Right renal cortex interstitium (tissue), 3 donors: ENCODE data around the gene WDR5B. TPM values are rescaled to one million over a fixed set of nuclear protein-coding genes. Genes with fewer than 3 reads are reported as not detected.
"Not testable (repeated sequence)": the region's sequence is repeated elsewhere in the genome, so short reads cannot be mapped to it uniquely, and the experiment has no call there.

Source experiments
- DNase-seq, 3 donors: peaks; one replicate each; pipeline ENCODE4 v3.0.0-alpha.2; 2013; ENCODE audit warnings: low read depth in 3 of 3, low spot score in 2 of 3
- polyA plus RNA-seq, 3 donors: library from polyadenylated mRNA; unstranded; fragments of 120-200 nt; gene quantifications; one replicate each; pipeline ENCODE4 v1.2.1, GENCODE V29; 2013; ENCODE audit not compliant: insufficient read length in 3 of 3

Gene WDR5B
- polyA plus RNA-seq = 10 to 100 TPM; 10.8 to 12.2 (median 10.8) TPM

DNA sequence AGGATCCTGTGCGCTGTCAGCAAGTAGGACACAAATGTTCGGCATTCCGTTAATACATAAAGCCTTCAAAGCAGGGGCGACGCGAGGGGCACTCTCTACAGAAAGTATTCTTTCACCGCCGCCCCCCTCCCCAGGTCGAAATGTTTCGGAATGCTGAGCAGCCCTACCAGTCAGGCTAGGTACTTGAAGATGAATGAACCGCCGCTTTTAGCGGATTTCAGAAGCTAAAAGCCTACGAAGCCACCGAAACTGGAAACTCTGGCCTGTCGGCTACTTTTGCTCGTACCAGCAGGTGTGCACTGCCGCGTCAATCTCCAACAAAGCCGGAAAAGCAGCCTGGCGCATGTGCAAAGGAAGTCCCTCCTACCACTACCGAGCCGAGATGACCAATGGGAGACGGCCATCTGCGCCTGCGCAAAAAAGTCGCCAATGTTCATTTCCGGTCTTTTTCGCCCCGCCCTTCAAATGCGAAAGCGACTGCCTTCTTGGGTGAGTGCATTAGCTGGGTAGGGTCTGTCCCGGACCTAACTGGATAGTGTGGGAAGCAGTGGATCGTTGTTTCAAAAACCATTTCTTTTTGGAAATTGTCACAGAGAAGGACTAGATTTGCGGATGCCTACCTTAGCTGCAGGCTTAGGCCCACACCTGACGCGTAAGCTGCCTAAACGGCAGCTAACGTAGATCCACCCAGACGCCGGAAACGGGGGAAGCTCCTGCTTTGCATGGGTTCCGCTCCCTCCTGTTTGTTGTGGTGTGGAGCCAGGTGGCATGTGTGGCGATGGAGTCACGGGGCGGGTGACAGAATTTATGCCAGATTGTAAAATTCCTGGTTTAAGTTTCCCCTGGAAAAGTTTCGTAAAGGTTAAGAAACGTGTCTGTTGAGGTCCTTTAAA is at the start of gene WDR5B:
Gene WDR5B, minus strand, starts transcription at position 301 of the 893 bp plus-strand sequence. CDS start 534 bp downstream, outside the sequence.
- DNase-seq = peak; percentile 98 to 99 (median 99)

DNA sequence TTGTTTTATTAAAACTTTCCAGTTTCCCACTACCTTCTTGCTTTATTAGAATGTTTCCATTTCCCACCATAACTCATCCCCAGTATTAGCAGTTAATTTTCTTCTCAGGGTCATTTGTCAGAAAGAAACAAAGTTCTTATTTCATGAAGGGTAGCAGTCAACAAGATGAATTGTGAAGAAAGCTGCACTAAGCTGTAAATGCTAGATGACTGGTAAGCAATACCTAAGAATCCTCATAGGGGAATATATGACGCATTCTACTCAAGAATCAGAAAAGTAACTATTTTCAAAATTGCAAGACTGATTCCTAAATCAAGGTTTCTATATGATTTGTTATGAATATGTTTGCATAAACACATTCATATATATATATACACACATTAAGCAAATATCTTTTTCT is 48.8 kb upstream of the WDR5B start:
- DNase-seq = no peak

DNA sequence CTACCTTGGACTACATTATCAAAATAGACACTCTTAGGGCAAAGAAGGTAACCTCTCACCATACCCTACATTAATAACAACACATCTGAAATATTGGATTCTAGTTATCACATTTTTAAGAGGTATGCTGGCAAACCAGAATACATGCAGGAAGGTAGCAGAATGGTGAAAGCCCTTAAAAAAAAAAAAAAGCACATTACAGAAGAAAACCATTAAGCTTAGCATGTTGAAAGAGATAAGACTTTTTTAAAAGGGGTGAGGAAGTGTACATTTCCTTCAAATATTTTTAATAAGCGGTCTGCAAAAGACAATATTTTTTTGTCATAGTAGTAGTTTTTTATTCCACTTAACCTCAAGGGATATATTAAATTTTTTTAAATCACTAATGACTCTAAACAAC is 46.5 kb upstream of the WDR5B start:
- no peak for DNase-seq

DNA sequence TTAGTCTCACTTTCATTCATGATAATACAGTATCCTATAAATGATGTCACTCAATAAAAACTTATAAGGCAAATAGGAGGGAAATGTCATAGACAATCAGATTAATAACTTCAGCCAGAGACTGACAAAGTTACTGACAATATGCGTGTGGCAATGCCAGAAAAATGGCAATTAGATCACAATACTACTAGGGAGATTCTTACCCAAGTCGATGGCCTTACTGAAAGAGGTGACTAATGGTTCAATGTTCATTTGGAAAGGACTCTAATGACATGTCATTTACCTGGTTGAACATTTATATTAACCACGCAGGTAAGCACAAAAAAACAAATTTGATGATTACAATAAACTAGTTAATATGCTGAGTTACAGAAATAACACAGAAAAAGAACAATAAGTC is 45.9 kb upstream of the WDR5B start:
- no peak for DNase-seq

DNA sequence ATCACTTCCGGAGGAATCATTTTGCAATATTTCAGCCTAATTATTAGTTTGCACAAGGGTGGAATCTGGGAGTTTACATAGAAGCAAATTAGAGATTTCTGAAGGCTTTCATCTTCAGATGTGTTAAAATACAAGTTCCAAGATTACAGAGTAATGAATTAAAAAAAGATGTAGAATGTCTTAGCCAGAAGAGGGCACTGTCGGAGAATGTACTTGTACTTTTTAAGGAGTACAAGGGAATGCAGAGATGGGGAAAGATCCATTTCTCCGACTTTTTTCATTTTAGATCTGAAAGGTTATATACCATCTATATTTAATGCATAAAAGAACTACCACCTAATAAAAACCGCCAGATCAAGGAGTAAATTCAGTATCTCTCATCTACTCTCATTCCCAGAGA is 43.1 kb upstream of the WDR5B start:
- DNase-seq = peak in 1 of 3 donors; percentile 9

DNA sequence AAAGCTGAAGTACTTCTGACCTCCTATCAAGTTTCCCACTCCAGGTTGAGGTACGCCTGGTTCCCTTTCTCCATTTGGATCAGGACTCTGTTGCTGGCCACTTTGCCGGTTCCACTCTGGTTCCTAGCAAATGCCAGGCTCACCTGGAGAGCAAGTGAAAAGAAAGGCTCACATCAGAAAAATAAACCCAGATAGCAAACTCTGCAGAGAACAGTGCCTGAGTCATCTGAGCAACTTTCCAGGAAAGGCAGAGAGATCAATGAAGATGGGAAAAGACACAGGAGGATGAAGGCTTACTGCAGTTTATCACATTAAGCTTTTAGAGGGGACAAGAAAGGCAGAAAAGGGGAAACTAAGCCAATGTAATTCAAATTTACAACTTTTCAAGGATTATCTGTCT is 41.8 kb upstream of the WDR5B start:
- no peak for DNase-seq

DNA sequence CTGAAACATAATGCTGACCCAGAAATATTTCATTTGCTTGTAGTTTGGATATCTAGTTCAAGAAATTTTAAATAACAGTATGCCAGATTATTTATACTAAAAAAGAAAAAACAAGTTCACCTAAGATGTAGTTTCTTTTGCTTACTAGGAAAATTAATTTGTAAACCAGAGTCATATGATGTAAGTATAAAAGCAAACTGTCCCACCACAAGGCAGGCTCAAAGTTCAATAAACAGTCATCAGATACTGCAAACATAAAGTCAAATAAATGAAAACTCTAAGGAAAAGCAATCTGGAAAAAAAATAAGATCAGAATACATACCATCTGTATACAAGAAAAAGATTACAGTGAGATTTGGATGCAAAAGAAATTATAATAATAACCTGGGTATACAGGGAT is 40.2 kb upstream of the WDR5B start:
- no peak for DNase-seq

DNA sequence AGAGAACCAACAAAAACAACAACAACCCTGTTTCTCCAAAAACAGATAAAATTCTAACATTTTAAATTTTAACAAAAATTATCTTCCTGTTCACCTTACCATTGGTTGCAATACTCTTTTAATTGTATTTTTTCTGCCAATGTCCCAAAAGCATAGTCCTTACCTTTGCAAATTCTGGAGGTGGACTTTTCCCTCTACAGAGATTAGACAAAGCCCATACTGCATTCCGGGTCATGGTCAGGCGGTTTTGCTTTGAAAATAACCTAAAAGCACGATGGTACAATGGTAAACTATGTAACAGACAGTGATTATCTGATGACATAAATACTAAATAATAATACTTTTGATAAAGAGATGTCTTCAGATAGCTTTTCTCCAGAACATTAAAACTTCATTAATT is 35.5 kb upstream of the WDR5B start:
- no peak for DNase-seq

DNA sequence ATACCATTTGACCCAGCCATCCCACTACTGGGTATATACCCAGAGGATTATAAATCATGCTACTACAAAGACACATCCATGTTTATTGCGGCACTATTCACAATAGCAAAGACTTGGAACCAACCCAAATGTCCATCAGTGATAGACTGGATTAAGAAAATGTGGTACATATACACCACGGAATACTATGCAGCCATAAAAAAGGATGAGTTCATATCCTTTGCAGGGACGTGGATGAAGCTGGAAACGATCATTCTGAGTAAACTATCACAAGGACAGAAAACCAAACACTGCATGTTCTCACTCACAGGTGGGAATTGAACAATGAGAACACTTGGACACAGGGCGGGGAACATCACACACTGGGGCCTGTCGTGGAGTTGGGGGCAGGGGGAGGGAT is 32.4 kb upstream of the WDR5B start:
- not testable (repeated sequence) for DNase-seq

DNA sequence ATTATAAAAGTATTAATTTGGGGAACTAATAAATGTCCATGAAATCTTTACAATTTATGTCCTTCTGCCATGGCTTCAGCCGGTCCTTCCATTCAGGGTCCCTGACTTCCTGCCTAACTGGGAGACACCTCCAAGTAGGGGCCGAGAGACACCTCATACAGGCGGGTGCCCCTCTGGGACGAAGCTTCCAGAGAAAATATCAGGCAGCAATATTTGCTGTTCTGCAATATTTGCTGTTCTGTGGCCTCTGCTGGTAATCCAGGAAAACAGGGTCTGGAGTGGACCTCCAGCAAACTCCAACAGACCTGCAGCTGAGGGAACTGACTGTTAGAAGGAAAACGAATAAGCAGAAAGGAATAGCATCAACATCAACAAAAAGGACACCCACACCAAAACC is 28.6 kb upstream of the WDR5B start:
- not testable (repeated sequence) for DNase-seq

DNA sequence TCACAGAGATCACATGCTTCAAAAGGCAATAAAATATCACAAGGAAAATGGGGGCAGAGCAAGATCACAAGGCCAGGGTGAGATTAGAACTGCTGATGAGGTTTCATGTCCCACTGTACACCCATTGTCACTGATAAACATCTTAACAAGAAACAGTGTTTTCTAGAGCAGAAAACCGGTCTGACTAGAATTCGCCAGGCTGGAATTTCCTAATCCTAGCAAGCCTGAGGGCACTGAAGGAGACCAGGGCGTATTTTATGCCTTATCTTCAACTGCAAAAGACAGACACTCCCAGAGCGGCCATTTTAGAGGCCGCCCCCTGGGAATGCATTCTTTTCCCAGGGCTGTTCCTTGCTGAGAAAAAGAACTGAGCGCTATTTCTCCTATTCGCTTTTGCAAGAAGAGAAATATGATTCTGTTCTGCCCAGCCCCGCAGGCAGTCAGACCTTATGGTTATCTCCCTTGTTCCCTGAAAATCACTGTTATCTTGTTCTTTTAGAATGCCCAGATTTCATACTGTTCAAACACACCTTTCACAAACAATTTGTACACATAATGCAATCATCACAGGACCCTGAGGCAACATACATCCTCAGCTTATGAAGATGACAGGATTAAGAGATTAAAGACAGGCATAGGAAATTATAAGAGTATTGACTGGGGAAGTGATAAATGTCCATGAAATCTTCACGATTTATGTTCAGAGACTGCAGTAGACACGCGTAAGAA is 28.1 kb upstream of the WDR5B start:
- not testable (repeated sequence) for DNase-seq

DNA sequence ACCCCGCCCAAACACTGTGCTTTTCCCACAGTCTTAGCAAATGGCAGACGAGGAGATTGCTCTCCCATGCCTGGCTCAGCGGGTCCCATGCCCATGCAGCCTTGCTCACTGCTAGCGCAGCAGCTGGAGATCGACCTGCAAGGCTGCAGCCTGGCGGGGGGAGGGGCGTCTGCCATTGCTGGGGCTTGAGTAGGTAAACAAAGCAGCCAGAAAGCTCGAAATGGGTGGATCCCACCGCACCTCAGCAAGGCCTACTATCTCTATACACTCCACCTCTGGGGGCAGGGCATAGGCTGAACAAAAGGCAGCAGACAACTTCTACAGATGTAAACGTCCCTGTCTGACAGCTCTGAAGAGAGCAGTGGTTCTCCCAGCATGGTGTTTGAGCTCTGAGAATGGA is 27.2 kb upstream of the WDR5B start:
- no peak for DNase-seq

DNA sequence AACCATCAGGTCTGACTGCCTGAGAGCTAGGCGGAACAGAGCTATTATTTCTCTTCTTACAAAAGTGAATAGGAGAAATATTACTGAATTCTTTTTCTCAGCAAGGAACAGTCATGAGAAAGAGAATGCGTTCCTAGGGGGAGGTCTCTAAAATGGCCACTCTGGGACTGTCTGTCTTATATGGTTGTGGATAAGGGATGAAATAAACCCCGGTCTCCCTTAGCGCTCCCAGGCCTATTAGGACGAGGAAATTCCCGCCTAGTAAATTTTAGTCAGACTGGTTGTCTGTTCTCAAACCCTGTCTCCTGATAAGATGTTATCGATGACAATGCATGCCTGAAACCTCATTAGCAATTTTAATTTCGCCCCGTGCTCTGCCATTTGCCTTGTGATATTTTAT is 20.1 kb upstream of the WDR5B start:
- DNase-seq = no peak

DNA sequence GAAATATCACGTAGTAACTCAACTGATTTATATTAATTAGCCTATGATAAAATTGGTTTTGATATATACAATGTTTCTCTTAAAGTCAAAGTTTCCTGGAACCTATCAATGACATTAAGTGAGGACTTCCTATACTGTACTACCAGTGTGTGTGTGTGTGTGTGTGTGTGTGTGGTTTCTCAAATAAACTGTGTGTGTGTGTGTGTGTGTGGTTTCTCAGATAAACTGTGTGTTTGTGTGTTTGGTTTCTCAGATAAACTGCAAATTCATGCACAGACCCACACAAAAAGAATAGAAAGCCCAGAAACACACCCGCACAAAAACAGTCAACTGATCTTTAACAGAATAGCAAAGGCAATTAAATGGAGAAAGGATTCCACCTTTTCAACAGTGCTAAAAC is 14.5 kb upstream of the WDR5B start:
- DNase-seq = no peak

DNA sequence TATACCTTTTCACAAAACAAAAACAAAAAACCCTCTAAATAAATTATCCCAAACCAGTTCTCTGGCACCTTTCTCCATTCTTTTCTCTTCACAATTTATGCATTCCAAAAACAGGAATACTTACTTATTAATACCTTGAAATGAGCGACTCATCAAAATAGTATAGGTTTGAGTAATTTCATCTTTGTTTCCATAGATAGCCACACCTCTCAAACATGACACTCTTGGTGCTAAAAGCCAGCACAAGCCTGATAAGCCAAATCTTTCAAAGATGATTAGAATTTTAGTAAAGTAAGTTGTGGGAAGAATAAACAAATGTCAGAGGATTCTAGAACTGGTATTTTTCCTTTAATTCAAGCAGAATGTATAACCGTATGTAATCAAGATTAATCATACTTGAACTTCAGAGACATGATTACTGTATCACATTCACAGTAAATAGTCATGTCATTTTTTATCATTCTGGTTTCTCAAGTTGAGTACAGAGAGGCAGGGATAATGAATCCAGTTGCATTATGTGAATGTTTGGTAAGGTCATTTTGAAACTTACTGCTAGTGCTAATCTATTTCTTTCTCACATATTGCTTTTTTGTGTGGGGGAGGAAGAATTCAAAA is 12.1 kb upstream of the WDR5B start:
- no peak for DNase-seq

DNA sequence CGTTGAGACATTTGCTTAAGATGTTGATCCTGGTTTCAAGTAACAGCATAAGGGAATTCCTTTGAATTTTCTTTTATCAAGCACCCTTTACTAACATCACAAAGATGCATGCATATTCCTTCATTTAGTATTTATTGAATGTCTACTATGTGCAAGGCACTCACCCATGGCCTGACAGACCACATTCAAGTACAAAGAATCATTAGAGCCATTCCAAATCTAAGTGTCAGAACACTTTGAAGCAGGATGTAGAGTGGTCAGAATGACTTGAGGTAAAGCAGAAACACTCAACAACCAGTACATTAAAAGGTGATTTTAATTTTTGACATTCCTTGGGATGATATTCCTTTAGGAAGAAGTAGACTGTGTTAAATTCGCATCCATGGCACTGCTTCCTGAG is 6.0 kb upstream of the WDR5B start:
- DNase-seq = no peak

DNA sequence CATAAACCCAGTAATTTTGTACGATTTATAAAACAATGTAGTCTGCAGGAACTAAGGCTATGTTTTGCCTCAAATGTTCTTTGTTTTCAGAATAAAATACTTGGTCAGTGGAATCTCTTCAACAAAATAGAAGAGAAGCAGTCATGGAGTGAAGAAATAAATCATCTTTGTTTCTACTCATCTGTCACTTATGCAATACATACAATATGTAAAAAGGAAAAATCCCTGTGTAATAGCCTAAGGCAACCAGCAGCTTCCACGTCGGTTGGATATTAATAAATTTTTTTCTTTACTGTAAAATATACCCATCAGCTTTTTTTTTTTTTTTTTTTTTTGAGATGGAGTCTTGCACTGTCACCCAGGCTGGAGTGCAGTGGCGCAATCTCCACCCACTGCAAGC is 5.2 kb upstream of the WDR5B start:
- no peak for DNase-seq

DNA sequence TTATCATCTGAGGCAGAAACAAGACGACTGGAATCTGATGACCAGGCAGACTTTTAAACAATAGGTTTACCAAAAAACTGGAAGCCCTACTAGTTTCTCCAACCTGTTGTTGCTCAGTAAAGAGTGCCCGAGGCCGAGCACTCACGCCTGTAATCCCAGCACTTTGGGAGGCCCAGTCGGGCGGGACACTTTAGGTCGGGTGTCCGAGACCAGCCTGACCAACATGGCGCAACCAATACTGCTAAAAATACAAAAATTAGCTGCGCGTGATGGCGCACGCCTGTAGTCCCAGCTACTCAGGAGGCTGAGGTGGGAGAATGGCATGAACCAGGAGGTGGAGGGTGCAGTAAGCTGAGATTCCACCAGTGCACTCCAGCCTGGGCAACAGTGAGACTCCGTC is 1.1 kb upstream of the WDR5B start:
- DNase-seq = peak in 2 of 3 donors; percentile 1 to 6

DNA sequence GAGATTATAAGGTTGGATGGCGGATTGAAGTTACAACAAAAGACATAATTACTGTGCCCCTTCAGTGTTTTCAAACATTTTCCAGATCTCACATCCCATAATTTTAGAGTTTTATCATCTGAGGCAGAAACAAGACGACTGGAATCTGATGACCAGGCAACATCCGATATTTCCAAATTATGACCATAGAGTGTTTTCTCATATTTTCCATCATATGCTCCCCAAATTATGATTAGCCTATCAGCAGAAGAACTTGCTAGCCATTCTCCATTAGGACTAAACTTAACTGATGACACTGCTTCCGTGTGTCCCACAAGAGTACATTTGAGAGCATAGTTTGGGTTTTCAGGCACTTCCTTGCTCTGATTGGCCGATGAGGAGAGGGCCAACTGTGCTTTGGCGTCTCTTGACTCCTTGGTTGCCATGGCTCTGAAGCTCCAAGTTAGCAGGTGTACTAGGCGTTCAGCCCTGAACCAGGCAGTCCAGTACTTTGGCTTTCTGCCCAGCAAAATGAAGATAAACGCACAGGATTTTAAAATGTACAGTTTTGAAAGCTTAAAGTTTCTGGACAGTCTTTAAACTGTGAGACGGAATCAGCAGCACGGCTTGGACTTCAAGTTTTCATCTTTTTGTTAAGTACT is 638 bp downstream of the WDR5B start:
- DNase-seq = peak in 1 of 3 donors; percentile 9

DNA sequence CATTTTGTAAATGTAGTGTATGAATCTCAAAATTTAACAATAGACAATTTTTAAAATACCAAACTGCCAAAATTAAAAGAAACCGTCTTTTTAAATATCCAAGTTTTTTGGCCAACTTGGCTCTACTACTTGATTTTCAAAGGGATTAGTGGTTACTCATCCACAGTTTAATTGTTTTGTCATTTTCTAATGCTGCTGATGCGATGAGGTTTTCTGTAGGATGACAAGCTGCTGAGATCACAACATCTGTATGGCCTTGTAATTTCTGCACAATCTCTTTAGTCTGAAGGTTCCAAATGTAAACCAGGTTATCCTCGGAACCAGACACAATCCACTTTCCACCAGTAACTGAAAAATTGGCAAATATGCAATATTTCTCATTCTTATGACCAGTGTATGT is 1.5 kb downstream of the WDR5B start:
- no peak for DNase-seq

DNA sequence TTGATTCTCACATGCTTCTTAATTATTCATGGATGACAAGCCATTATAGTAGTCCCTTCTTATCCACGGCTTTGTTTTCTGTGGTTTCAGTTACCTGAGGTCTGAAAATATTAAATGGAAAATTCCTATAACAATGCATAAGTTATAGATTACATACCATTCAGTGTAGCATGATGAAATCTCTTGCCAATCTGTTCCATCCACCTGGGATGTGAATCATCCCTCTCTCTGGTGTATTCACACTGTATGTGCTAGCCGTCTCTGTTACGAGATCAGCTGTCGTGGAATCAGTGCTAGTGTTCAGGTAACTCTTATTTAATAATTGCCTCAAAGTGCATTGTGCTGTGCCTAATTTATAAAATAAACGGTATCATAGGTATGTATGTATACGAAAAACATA is 5.2 kb downstream of the WDR5B start:
- DNase-seq = no peak
